Fibroblast of villous mesenchyme (primary cell): ENCODE measurements around the gene PACS2. TPM values are rescaled to one million over a fixed set of nuclear protein-coding genes. Genes with fewer than 3 reads are reported as not detected.

Source experiments
- DNase-seq: peaks from one replicate; pipeline ENCODE4 v3.0.0-alpha.2; 2010; ENCODE audit warnings: low read depth
- H3K4me3 ChIP-seq: 2 replicates; pipeline ENCODE4 v1.5.1; 2011; ENCODE audit warnings: low read depth, mild to moderate bottlenecking, low read length
- CTCF ChIP-seq: IDR thresholded peaks from 2 replicates; pipeline ENCODE4 v1.5.1; 2012; ENCODE audit warnings: low read depth, mild to moderate bottlenecking, low read length; ENCODE audit not compliant: insufficient read depth
- total RNA-seq: library from RNA; depleted of rRNA; stranded (reverse); fragments of >200 nt; gene quantifications from 2 replicates; pipeline ENCODE4 v1.2.3, GENCODE V29; 2012

The PACS2 gene
- total RNA-seq, 1 donor, result 35.0 TPM

- no peak for DNase-seq
- no peak for TF ChIP-seq CTCF
- no peak overlapping the region for H3K4me3 ChIP-seq
Observed at GRCh38 chr14:105353136-105353535, 38.6 kb downstream of the PACS2 start.

- TF ChIP-seq CTCF, result no peak
- no peak for DNase-seq
- H3K4me3 ChIP-seq, result no peak overlapping the region
Observed at GRCh38 chr14:105354541-105354940, 40.0 kb downstream of the PACS2 start.

- no peak for DNase-seq
- H3K4me3 ChIP-seq, result no peak overlapping the region
- no peak for TF ChIP-seq CTCF
Observed at GRCh38 chr14:105355049-105355575, 40.6 kb downstream of the PACS2 start.

- no peak for TF ChIP-seq CTCF
- DNase-seq, result no peak
- H3K4me3 ChIP-seq, result no peak overlapping the region
Observed at GRCh38 chr14:105355850-105356604, 41.5 kb downstream of the PACS2 start.

- no peak overlapping the region for H3K4me3 ChIP-seq
- TF ChIP-seq CTCF, result no peak
- no peak for DNase-seq
Observed at GRCh38 chr14:105356927-105357326, 42.4 kb downstream of the PACS2 start.

GRCh38 chr14:105357626-105358025, 43.1 kb downstream of the PACS2 start:
- DNase-seq, result no peak
- no peak overlapping the region for H3K4me3 ChIP-seq
- no peak for TF ChIP-seq CTCF
